ENCODE results near the gene SCARB2. TPM values are rescaled to one million over a fixed set of nuclear protein-coding genes. Genes with fewer than 3 reads are reported as not detected.

Gene SCARB2
- total and polyA plus RNA-seq, 2 experiments from 2014 or later, result 158 to 175 TPM

- in situ Hi-C loops (cut with MboI), result no loop called here
- DNase-seq, result no peak
- Histone ChIP-seq H3K9me3 (ENCODE audit: low read depth) (no peaks in the 10 kb centered on the region), H3K36me3 (ENCODE audit: low read depth) (no peaks in the 10 kb centered on the region), H3K27me3 (replicated peaks; ENCODE audit: insufficient read depth) (no peaks in the 10 kb centered on the region), H3K27ac (peak overlapping the region; percentile 92), H3K9me2 (ENCODE audit: insufficient read depth) (no peaks in the 10 kb centered on the region), H3K79me2 (ENCODE audit: insufficient read depth) (peaks cover 98% of the 10 kb centered on the region), H3K4me1 (ENCODE audit: insufficient read depth) (peaks cover 63% of the 10 kb centered on the region), H3K4me2 (ENCODE audit: unreplicated experiment) (peak overlapping the region; percentile 90), H4K20me1 (ENCODE audit: insufficient read depth) (no peaks in the 10 kb centered on the region; the same call in 1 of the 2 replicates), H3K9ac (peak overlapping the region; percentile 80), H3F3A (ENCODE audit: insufficient read depth) (peaks cover 53% of the 10 kb centered on the region), H2AFZ (no peak overlapping the region), H3K4me3 (peak overlapping the region; percentile 73)
- TF ChIP-seq EZH2phosphoT487 (IDR thresholded peaks at IDR 0.05; ENCODE audit: insufficient read depth, low read depth) (no peak), EZH2 (IDR thresholded peaks at IDR 0.05; ENCODE audit: insufficient read depth, poor library complexity, severe bottlenecking) (no peak)
These were observed 6.1 kb downstream of the SCARB2 start for GRCh38 chr4:76207549-76207948.

DNA sequence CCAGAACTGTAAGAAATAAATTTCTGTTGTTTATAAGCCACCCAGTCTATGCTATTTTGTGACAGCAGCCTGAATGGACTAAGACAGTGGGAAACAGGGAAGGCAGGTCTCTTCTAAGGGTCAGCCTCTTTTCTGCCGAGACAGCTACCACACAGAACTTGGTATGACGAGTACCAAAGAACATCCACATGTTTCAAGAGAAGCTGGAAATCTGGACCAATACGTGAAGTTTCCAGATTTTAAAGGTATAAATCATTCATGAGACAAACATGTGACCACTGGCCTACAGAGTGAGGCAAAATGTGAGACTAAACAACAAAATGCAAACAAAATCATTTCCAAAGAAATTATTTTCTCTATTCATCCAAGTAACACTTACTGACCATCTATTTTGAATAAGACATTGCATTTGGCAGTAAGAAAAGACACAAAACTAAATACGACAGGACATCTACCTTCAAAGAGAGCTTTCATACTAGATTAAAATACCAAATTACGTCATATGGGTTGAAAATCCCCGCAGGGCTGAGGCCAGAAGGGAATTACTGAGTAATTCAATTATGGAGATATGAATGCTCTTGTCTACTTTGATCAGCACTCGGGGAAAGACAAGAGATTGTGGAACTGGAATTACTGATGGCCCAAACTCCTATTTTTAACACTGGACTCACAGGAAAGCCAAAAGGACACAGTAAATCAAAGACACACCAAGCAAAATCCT is 7.2 kb downstream of the SCARB2 start:
- peak; percentile 62 for DNase-seq
- no peaks in the 10 kb centered on the region for H3K9me3 ChIP-seq (ENCODE audit: low read depth)
- H3K4me2 ChIP-seq (ENCODE audit: unreplicated experiment), result peak overlapping the region; percentile 32
- H2AFZ ChIP-seq, result no peak overlapping the region
- H3K27me3 ChIP-seq (replicated peaks; ENCODE audit: insufficient read depth), result no peaks in the 10 kb centered on the region
- H3K36me3 ChIP-seq (ENCODE audit: low read depth), result no peaks in the 10 kb centered on the region
- no peaks in the 10 kb centered on the region for H3K9me2 ChIP-seq (ENCODE audit: insufficient read depth)
- H3K79me2 ChIP-seq (ENCODE audit: insufficient read depth), result peaks cover 98% of the 10 kb centered on the region
- H3K4me1 ChIP-seq (ENCODE audit: insufficient read depth), result peaks cover 51% of the 10 kb centered on the region
- H3K9ac ChIP-seq, result peak overlapping the region; percentile 15
- peak overlapping the region; percentile 92 for H3K27ac ChIP-seq
- WGBS, 2 experiments (ENCODE audit: low coverage in 1 of 2, low lambda C conversion rate in 2 of 2, missing lambda C conversion rate in 2 of 2), result 33 to 34% methylated on average over 7 of the region's 7 CpGs
- no peak for TF ChIP-seq EZH2phosphoT487 (IDR thresholded peaks at IDR 0.05; ENCODE audit: insufficient read depth, low read depth)
- no peak for TF ChIP-seq EZH2 (IDR thresholded peaks at IDR 0.05; ENCODE audit: insufficient read depth, poor library complexity, severe bottlenecking)
- H3F3A ChIP-seq (ENCODE audit: insufficient read depth), result peaks cover 47% of the 10 kb centered on the region
- in situ Hi-C loops (cut with MboI), result no loop called here
- no peaks in the 10 kb centered on the region; the same call in 1 of the 2 replicates for H4K20me1 ChIP-seq (ENCODE audit: insufficient read depth)
- H3K4me3 ChIP-seq, result no peak overlapping the region

GRCh38 chr4:76205476-76205875 is 8.1 kb downstream of the SCARB2 start:
- Histone ChIP-seq H2AFZ (no peak overlapping the region), H3K79me2 (ENCODE audit: insufficient read depth) (peaks cover 98% of the 10 kb centered on the region), H3F3A (ENCODE audit: insufficient read depth) (peaks cover 46% of the 10 kb centered on the region), H4K20me1 (ENCODE audit: insufficient read depth) (no peaks in the 10 kb centered on the region; the same call in 1 of the 2 replicates), H3K4me2 (ENCODE audit: unreplicated experiment) (no peak overlapping the region), H3K9me2 (ENCODE audit: insufficient read depth) (no peaks in the 10 kb centered on the region), H3K4me1 (ENCODE audit: insufficient read depth) (peaks cover 42% of the 10 kb centered on the region), H3K36me3 (ENCODE audit: low read depth) (no peaks in the 10 kb centered on the region), H3K9me3 (ENCODE audit: low read depth) (no peaks in the 10 kb centered on the region), H3K27ac (peak overlapping the region; percentile 92; the same call in 1 of the 2 replicates), H3K9ac (no peak overlapping the region), H3K4me3 (no peak overlapping the region), H3K27me3 (replicated peaks; ENCODE audit: insufficient read depth) (no peaks in the 10 kb centered on the region)
- in situ Hi-C loops (cut with MboI), result no loop called here
- no peak for TF ChIP-seq EZH2phosphoT487 (IDR thresholded peaks at IDR 0.05; ENCODE audit: insufficient read depth, low read depth)
- TF ChIP-seq EZH2 (IDR thresholded peaks at IDR 0.05; ENCODE audit: insufficient read depth, poor library complexity, severe bottlenecking), result no peak
- no peak for DNase-seq

- no peak overlapping the region for H3K4me2 ChIP-seq (ENCODE audit: unreplicated experiment)
- H3K9me3 ChIP-seq (ENCODE audit: low read depth), result no peaks in the 10 kb centered on the region
- peaks cover 98% of the 10 kb centered on the region for H3K79me2 ChIP-seq (ENCODE audit: insufficient read depth)
- TF ChIP-seq EZH2phosphoT487 (IDR thresholded peaks at IDR 0.05; ENCODE audit: insufficient read depth, low read depth), result no peak
- H2AFZ ChIP-seq, result no peak overlapping the region
- H4K20me1 ChIP-seq (ENCODE audit: insufficient read depth), result no peaks in the 10 kb centered on the region; the same call in 1 of the 2 replicates
- no peaks in the 10 kb centered on the region for H3K36me3 ChIP-seq (ENCODE audit: low read depth)
- no peak overlapping the region for H3K9ac ChIP-seq
- in situ Hi-C loops (cut with MboI), result no loop called here
- no peak overlapping the region for H3K27ac ChIP-seq
- no peaks in the 10 kb centered on the region for H3K9me2 ChIP-seq (ENCODE audit: insufficient read depth)
- H3F3A ChIP-seq (ENCODE audit: insufficient read depth), result peaks cover 43% of the 10 kb centered on the region
- H3K4me3 ChIP-seq, result no peak overlapping the region
- no peaks in the 10 kb centered on the region for H3K27me3 ChIP-seq (replicated peaks; ENCODE audit: insufficient read depth)
- H3K4me1 ChIP-seq (ENCODE audit: insufficient read depth), result peaks cover 37% of the 10 kb centered on the region
- DNase-seq, result no peak
- WGBS, 2 experiments (ENCODE audit: low coverage in 1 of 2, low lambda C conversion rate in 2 of 2, missing lambda C conversion rate in 2 of 2), result 94 to 97% methylated on average over 1 of the region's 1 CpG
These were observed 8.7 kb downstream of the SCARB2 start for GRCh38 chr4:76204936-76205335.

All from GM23248 (cell line).